Measurements from ENCODE around the gene BRD4. TPM values are rescaled to one million over a fixed set of nuclear protein-coding genes. Genes with fewer than 3 reads are reported as not detected.

Gene BRD4
- total RNA-seq, 4 donors from 2014 or later = 54.8 to 111 (median 68.3) TPM

- DNase-seq (ENCODE audit: low spot score in 2 of 2) = no peak
- Histone ChIP-seq H3K4me3 (peak overlapping the region; percentile 63), H3K36me3 (no peaks in the 10 kb centered on the region), H3K9me3 (no peaks in the 10 kb centered on the region), H3K27ac (peak overlapping the region; percentile 96), H3K27me3 (peaks cover 23% of the 10 kb centered on the region), H3K4me1 (peaks cover 70% of the 10 kb centered on the region)
- 61% methylated on average over 12 of the region's 15 CpGs for WGBS
- TF ChIP-seq POLR2AphosphoS5 (IDR thresholded peaks at IDR 0.05) (no peak), EP300 (IDR thresholded peaks at IDR 0.05) (no peak), POLR2A (IDR thresholded peaks at IDR 0.05) (no peak)
- TF ChIP-seq, protein P1, sequence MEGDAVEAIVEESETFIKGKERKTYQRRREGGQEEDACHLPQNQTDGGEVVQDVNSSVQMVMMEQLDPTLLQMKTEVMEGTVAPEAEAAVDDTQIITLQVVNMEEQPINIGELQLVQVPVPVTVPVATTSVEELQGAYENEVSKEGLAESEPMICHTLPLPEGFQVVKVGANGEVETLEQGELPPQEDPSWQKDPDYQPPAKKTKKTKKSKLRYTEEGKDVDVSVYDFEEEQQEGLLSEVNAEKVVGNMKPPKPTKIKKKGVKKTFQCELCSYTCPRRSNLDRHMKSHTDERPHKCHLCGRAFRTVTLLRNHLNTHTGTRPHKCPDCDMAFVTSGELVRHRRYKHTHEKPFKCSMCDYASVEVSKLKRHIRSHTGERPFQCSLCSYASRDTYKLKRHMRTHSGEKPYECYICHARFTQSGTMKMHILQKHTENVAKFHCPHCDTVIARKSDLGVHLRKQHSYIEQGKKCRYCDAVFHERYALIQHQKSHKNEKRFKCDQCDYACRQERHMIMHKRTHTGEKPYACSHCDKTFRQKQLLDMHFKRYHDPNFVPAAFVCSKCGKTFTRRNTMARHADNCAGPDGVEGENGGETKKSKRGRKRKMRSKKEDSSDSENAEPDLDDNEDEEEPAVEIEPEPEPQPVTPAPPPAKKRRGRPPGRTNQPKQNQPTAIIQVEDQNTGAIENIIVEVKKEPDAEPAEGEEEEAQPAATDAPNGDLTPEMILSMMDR (IDR thresholded peaks at IDR 0.05) = no peak
Measured at GRCh38 chr19:15198951-15199660, 133.2 kb downstream of the BRD4 start.

GRCh38 chr19:15197942-15198341 lies 134.4 kb downstream of the BRD4 start:
- 8% methylated on average over 8 of the region's 8 CpGs for WGBS
- TF ChIP-seq EP300 (IDR thresholded peaks at IDR 0.05) (no peak), POLR2AphosphoS5 (IDR thresholded peaks at IDR 0.05) (no peak), POLR2A (IDR thresholded peaks at IDR 0.05) (no peak)
- TF ChIP-seq, protein P1 (IDR thresholded peaks at IDR 0.05) = no peak
- DNase-seq (ENCODE audit: low spot score in 2 of 2) = no peak
- no peaks in the 10 kb centered on the region for H3K36me3 ChIP-seq
- no peaks in the 10 kb centered on the region for H3K9me3 ChIP-seq
- H3K27ac ChIP-seq = peak overlapping the region; percentile 96
- H3K27me3 ChIP-seq = peaks cover 23% of the 10 kb centered on the region
- H3K4me3 ChIP-seq = peak overlapping the region; percentile 15
- H3K4me1 ChIP-seq = peaks cover 70% of the 10 kb centered on the region

DNA sequence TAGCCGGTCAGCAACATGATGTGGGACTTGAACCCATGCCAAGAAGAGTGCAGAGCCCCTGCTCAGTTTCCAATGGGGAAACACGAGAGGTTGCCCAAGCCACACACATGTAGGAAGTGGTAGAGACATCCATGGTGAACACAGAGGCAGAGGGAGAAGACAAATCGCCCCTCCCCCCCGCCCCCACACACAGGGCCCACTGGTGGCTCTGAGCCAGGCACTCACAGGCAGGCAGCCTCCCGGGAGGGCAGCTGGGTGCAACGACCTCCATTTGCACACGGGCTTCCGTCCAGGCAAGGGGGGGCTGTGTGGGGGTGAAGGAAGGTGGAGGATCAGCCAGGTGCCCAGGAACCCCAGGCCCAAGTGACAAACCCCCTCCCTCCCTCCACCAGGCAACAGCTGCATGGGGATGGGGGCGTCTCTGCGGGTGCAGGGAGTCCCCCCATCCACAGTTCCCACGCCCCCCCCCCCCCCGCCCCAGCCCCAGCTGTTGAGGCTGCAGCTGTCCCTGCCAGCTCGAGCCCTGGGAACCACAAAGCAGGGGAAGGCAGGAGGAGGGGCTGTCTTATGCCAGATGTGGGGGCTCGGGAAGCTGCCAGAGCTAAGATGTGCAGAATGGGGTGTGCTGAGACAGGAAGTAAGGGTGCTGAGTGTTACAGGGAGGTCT lies 134.9 kb downstream of the BRD4 start:
- Histone ChIP-seq H3K36me3 (peaks cover 5% of the 10 kb centered on the region), H3K4me3 (peak overlapping the region; percentile 15), H3K9me3 (no peaks in the 10 kb centered on the region), H3K27me3 (peaks cover 23% of the 10 kb centered on the region), H3K27ac (peak overlapping the region; percentile 96), H3K4me1 (peaks cover 70% of the 10 kb centered on the region)
- TF ChIP-seq, protein P1 (IDR thresholded peaks at IDR 0.05) = no peak
- TF ChIP-seq POLR2AphosphoS5 (IDR thresholded peaks at IDR 0.05) = no peak
- no peak for TF ChIP-seq EP300 (IDR thresholded peaks at IDR 0.05)
- TF ChIP-seq POLR2A (IDR thresholded peaks at IDR 0.05) = no peak
- DNase-seq (ENCODE audit: low spot score in 2 of 2) = no peak
- 2% methylated on average over 9 of the region's 14 CpGs for WGBS

- Histone ChIP-seq H3K4me1 (peaks cover 70% of the 10 kb centered on the region), H3K27me3 (peaks cover 26% of the 10 kb centered on the region), H3K9me3 (no peaks in the 10 kb centered on the region), H3K4me3 (peak overlapping the region; percentile 44), H3K27ac (peak overlapping the region; percentile 96), H3K36me3 (peaks cover 14% of the 10 kb centered on the region)
- WGBS = 40% methylated on average over 4 of the region's 4 CpGs
- TF ChIP-seq EP300 (IDR thresholded peaks at IDR 0.05) (no peak), POLR2A (IDR thresholded peaks at IDR 0.05) (no peak), POLR2AphosphoS5 (IDR thresholded peaks at IDR 0.05) (no peak)
- TF ChIP-seq, protein P1 (IDR thresholded peaks at IDR 0.05) = no peak
- DNase-seq (ENCODE audit: low spot score in 2 of 2) = no peak
Measured at GRCh38 chr19:15196360-15197005, 135.9 kb downstream of the BRD4 start.

Measured in suprapubic skin (tissue), 4 donors.